HEK293T (cell line): ENCODE data around the gene TNNI3K.

Source experiments
- BHLHE40 ChIP-seq: fragments of 450-650 bp; IDR thresholded peaks from 2 replicates; pipeline ENCODE4 v1.6.1; 2016; ENCODE audit warnings: mild to moderate bottlenecking, moderate library complexity, borderline replicate concordance
- FOXM1 ChIP-seq: fragments of 450-650 bp; IDR thresholded peaks from 2 replicates; pipeline ENCODE4 v1.6.1; 2017; ENCODE audit warnings: mild to moderate bottlenecking, borderline replicate concordance
- L3MBTL2 ChIP-seq: fragments of 450-650 bp; conservative IDR thresholded peaks from 2 replicates; pipeline ENCODE4 v1.6.1; 2016; ENCODE audit warnings: mild to moderate bottlenecking
- PKNOX1 ChIP-seq: fragments of 450-650 bp; IDR thresholded peaks from 2 replicates; pipeline ENCODE4 v1.6.1; 2016
- SUZ12 ChIP-seq: fragments of 450-650 bp; IDR thresholded peaks from 2 replicates; pipeline ENCODE4 v1.6.1; 2016; ENCODE audit warnings: mild to moderate bottlenecking

- TF ChIP-seq BHLHE40 (no peak), FOXM1 (no peak), L3MBTL2 (no peak), SUZ12 (no peak), PKNOX1 (no peak)
Observed at GRCh38 chr1:74343216-74343615, 108.0 kb downstream of the TNNI3K start.
